HEK293 (cell line): Measurements from ENCODE around the gene ZNF616.

Source experiments
- GLIS1 ChIP-seq: fragments of 450-650 bp; formaldehyde crosslinking; IDR thresholded peaks from 2 replicates; pipeline ENCODE4 v1.5.1; 2016; ENCODE audit warnings: missing biosample characterization, missing genetic modification characterization
- KLF16 ChIP-seq: fragments of 450-650 bp; formaldehyde crosslinking; IDR thresholded peaks from 2 replicates; pipeline ENCODE4 v1.5.1; 2017; ENCODE audit warnings: missing biosample characterization, missing genetic modification characterization
- OSR2 ChIP-seq: fragments of 450-650 bp; formaldehyde crosslinking; IDR thresholded peaks from 2 replicates; pipeline ENCODE4 v1.5.1; 2016; ENCODE audit warnings: missing biosample characterization, missing genetic modification characterization
- SALL2 ChIP-seq: fragments of 450-650 bp; formaldehyde crosslinking; IDR thresholded peaks from 2 replicates; pipeline ENCODE4 v1.5.0; 2017; ENCODE audit warnings: missing biosample characterization, mild to moderate bottlenecking, missing genetic modification characterization, borderline replicate concordance
- SP3 ChIP-seq: fragments of 450-650 bp; formaldehyde crosslinking; IDR thresholded peaks from 2 replicates; pipeline ENCODE4 v1.5.1; 2016; ENCODE audit warnings: missing biosample characterization, missing genetic modification characterization
- TRIM28 ChIP-seq: IDR thresholded peaks from 2 replicates; pipeline ENCODE4 v1.6.1; 2011; ENCODE audit warnings: low read length, control low read depth, borderline replicate concordance
- ZFP37 ChIP-seq: fragments of 450-650 bp; formaldehyde crosslinking; IDR thresholded peaks from 2 replicates; pipeline ENCODE4 v1.5.1; 2016; ENCODE audit warnings: missing biosample characterization, missing genetic modification characterization
- ZNF174 ChIP-seq: fragments of 450-650 bp; formaldehyde crosslinking; IDR thresholded peaks from 2 replicates; pipeline ENCODE4 v1.5.0; 2017; ENCODE audit warnings: missing biosample characterization, mild to moderate bottlenecking, missing genetic modification characterization
- ZNF19 ChIP-seq: fragments of 450-650 bp; formaldehyde crosslinking; IDR thresholded peaks from 2 replicates; pipeline ENCODE4; 2016; ENCODE audit warnings: missing biosample characterization, missing genetic modification characterization, low read depth
- ZNF221 ChIP-seq: fragments of 450-650 bp; formaldehyde crosslinking; IDR thresholded peaks from 2 replicates; pipeline ENCODE4 v1.5.1; 2017; ENCODE audit warnings: missing biosample characterization, missing genetic modification characterization, borderline replicate concordance
- ZNF266 ChIP-seq: fragments of 450-650 bp; formaldehyde crosslinking; IDR thresholded peaks from 2 replicates; pipeline ENCODE4 v1.5.1; 2016; ENCODE audit warnings: missing biosample characterization, missing genetic modification characterization, low read depth
- ZNF302 ChIP-seq: fragments of 450-650 bp; formaldehyde crosslinking; IDR thresholded peaks from 2 replicates; pipeline ENCODE4 v1.5.1; 2016; ENCODE audit warnings: missing biosample characterization, missing genetic modification characterization, low read depth
- ZNF324 ChIP-seq: fragments of 450-650 bp; formaldehyde crosslinking; IDR thresholded peaks from 2 replicates; pipeline ENCODE4 v1.5.1; 2016; ENCODE audit warnings: missing biosample characterization, missing genetic modification characterization
- ZNF366 ChIP-seq: fragments of 450-650 bp; formaldehyde crosslinking; conservative IDR thresholded peaks from 2 replicates; pipeline ENCODE4 v1.5.1; 2016; ENCODE audit warnings: missing biosample characterization, missing genetic modification characterization
- ZNF529 ChIP-seq: fragments of 450-650 bp; formaldehyde crosslinking; IDR thresholded peaks from 2 replicates; pipeline ENCODE4 v1.5.1; 2017; ENCODE audit warnings: missing genetic modification characterization, missing biosample characterization; ENCODE audit not compliant: insufficient replicate concordance
- ZNF544 ChIP-seq: fragments of 450-650 bp; formaldehyde crosslinking; IDR thresholded peaks from 2 replicates; pipeline ENCODE4 v1.5.0; 2017; ENCODE audit warnings: missing biosample characterization, missing genetic modification characterization
- ZNF560 ChIP-seq: fragments of 450-650 bp; formaldehyde crosslinking; IDR thresholded peaks from 2 replicates; pipeline ENCODE4 v1.5.1; 2017; ENCODE audit warnings: missing biosample characterization, missing genetic modification characterization, borderline replicate concordance
- ZNF610 ChIP-seq: fragments of 450-650 bp; formaldehyde crosslinking; IDR thresholded peaks from 2 replicates; pipeline ENCODE4 v1.5.1; 2016; ENCODE audit warnings: missing biosample characterization, missing genetic modification characterization, borderline replicate concordance
- ZNF626 ChIP-seq: fragments of 450-650 bp; sonication (Bioruptor Pico); formaldehyde crosslinking; IDR thresholded peaks from 2 replicates; pipeline ENCODE4 v1.5.1; 2018; ENCODE audit warnings: missing biosample characterization, missing genetic modification characterization, inconsistent platforms
- ZNF654 ChIP-seq: fragments of 450-650 bp; formaldehyde crosslinking; IDR thresholded peaks from 2 replicates; pipeline ENCODE4 v1.5.1; 2016; ENCODE audit warnings: low read depth, missing biosample characterization, missing genetic modification characterization
- ZNF677 ChIP-seq: fragments of 450-650 bp; IDR thresholded peaks from 2 replicates; pipeline ENCODE4 v1.5.0; 2018; ENCODE audit warnings: missing biosample characterization, mild to moderate bottlenecking, missing genetic modification characterization, moderate library complexity
- ZNF747 ChIP-seq: fragments of 450-650 bp; formaldehyde crosslinking; IDR thresholded peaks from 2 replicates; pipeline ENCODE4 v1.5.1; 2016; ENCODE audit warnings: missing biosample characterization, missing genetic modification characterization
- ZXDB ChIP-seq: fragments of 450-650 bp; formaldehyde crosslinking; IDR thresholded peaks from 2 replicates; pipeline ENCODE4 v1.5.1; 2016; ENCODE audit warnings: missing biosample characterization, missing genetic modification characterization
- TF ChIP-seq, protein P1 (sequence below): fragments of 450-650 bp; formaldehyde crosslinking; IDR thresholded peaks from 2 replicates; pipeline ENCODE4 v1.5.1; 2017; ENCODE audit warnings: missing biosample characterization, missing genetic modification characterization
- TF ChIP-seq, protein P2 (sequence below): fragments of 450-650 bp; formaldehyde crosslinking; IDR thresholded peaks from 2 replicates; pipeline ENCODE4 v1.5.1; 2016; ENCODE audit warnings: missing biosample characterization, missing genetic modification characterization, borderline replicate concordance
- TF ChIP-seq, protein P3 (sequence below): fragments of 450-650 bp; formaldehyde crosslinking; IDR thresholded peaks from 2 replicates; pipeline ENCODE4 v1.5.1; 2016; ENCODE audit warnings: missing biosample characterization, missing genetic modification characterization
- TF ChIP-seq, protein P4 (sequence below): fragments of 450-650 bp; formaldehyde crosslinking; optimal IDR thresholded peaks from 2 replicates; pipeline ENCODE3; 2016; ENCODE audit warnings: missing biosample characterization, mild to moderate bottlenecking, missing genetic modification characterization
- TF ChIP-seq, protein P5 (sequence below): fragments of 450-650 bp; formaldehyde crosslinking; IDR thresholded peaks from 2 replicates; pipeline ENCODE4 v1.5.1; 2016; ENCODE audit warnings: missing biosample characterization, missing genetic modification characterization
- TF ChIP-seq, protein P6 (sequence below): fragments of 450-650 bp; formaldehyde crosslinking; IDR thresholded peaks from 2 replicates; pipeline ENCODE4 v1.5.1; 2016; ENCODE audit warnings: missing biosample characterization, missing genetic modification characterization

ZNF616 gene

DNA sequence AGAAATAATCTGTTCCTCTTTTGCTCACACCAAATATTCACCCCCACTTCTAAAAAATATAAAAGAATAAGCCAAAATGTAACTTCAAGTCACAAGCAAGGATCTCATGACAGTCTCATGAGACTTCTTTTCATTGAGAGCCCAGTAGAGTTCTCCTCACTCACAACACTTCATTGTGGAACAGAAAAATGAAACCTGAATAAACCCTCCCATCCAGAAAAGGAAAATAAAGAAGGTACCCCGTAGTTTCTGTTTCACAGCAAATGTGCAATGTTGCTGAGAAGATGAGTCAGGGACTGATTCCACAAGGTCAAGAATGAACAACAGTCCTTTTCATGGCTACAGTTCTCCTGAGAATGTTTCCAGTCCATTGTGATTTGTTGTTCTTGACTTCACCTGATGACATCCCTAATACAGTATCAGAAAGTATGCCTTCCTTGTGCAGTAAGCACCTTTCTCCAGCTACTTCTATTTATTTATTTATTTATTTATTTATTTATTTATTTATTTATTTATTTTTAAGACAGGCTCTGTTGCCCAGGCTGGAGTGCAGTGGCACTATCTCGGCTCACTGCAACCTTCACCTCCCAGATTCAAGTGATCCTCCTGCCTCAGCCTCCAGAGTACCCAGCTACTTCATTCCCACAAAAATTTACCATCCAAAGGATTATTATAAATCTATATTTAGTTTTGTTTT, 37.7 kb downstream of the ZNF616 start (continued):
- TF ChIP-seq, protein P1, sequence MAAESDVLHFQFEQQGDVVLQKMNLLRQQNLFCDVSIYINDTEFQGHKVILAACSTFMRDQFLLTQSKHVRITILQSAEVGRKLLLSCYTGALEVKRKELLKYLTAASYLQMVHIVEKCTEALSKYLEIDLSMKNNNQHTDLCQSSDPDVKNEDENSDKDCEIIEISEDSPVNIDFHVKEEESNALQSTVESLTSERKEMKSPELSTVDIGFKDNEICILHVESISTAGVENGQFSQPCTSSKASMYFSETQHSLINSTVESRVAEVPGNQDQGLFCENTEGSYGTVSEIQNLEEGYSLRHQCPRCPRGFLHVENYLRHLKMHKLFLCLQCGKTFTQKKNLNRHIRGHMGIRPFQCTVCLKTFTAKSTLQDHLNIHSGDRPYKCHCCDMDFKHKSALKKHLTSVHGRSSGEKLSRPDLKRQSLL (tag by site-specific recombination) = no peak
- TF ChIP-seq ZNF610 (no peak), ZFP37 (peak; percentile 48; the same call in 1 of the 2 replicates), ZXDB (tag by site-specific recombination) (0 out of 2 replicates have a peak, but pooled peaks have one; percentile 22), SP3 (peak; percentile 32; the same call in 1 of the 2 replicates), ZNF747 (tag by site-specific recombination) (no peak), ZNF266 (tag by site-specific recombination) (peak; percentile 58; the same call in 1 of the 2 replicates), SALL2 (tag by site-specific recombination) (no peak), ZNF324 (tag by site-specific recombination) (no peak), GLIS1 (tag by site-specific recombination) (no peak), ZNF544 (no peak), ZNF626 (tag by site-specific recombination) (no peak), KLF16 (no peak), ZNF529 (no peak), ZNF221 (no peak), OSR2 (tag by site-specific recombination) (no peak), ZNF174 (tag by site-specific recombination) (no peak), ZNF677 (tag by site-specific recombination) (no peak), TRIM28 (no peak), ZNF302 (tag by site-specific recombination) (no peak), ZNF654 (tag by site-specific recombination) (peak; percentile 21; the same call in 1 of the 2 replicates), ZNF560 (no peak), ZNF366 (no peak), ZNF19 (tag by site-specific recombination) (no peak)
- TF ChIP-seq, protein P2, sequence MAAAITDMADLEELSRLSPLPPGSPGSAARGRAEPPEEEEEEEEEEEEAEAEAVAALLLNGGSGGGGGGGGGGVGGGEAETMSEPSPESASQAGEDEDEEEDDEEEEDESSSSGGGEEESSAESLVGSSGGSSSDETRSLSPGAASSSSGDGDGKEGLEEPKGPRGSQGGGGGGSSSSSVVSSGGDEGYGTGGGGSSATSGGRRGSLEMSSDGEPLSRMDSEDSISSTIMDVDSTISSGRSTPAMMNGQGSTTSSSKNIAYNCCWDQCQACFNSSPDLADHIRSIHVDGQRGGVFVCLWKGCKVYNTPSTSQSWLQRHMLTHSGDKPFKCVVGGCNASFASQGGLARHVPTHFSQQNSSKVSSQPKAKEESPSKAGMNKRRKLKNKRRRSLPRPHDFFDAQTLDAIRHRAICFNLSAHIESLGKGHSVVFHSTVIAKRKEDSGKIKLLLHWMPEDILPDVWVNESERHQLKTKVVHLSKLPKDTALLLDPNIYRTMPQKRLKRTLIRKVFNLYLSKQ (tag by site-specific recombination) = no peak
- TF ChIP-seq, protein P3, sequence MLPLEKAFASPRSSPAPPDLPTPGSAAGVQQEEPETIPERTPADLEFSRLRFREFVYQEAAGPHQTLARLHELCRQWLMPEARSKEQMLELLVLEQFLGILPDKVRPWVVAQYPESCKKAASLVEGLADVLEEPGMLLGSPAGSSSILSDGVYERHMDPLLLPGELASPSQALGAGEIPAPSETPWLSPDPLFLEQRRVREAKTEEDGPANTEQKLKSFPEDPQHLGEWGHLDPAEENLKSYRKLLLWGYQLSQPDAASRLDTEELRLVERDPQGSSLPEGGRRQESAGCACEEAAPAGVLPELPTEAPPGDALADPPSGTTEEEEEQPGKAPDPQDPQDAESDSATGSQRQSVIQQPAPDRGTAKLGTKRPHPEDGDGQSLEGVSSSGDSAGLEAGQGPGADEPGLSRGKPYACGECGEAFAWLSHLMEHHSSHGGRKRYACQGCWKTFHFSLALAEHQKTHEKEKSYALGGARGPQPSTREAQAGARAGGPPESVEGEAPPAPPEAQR (tag by site-specific recombination) = no peak
- TF ChIP-seq, protein P4, sequence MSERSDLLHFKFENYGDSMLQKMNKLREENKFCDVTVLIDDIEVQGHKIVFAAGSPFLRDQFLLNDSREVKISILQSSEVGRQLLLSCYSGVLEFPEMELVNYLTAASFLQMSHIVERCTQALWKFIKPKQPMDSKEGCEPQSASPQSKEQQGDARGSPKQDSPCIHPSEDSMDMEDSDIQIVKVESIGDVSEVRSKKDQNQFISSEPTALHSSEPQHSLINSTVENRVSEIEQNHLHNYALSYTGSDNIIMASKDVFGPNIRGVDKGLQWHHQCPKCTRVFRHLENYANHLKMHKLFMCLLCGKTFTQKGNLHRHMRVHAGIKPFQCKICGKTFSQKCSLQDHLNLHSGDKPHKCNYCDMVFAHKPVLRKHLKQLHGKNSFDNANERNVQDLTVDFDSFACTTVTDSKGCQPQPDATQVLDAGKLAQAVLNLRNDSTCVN (tag by site-specific recombination) = no peak
- TF ChIP-seq, protein P5, sequence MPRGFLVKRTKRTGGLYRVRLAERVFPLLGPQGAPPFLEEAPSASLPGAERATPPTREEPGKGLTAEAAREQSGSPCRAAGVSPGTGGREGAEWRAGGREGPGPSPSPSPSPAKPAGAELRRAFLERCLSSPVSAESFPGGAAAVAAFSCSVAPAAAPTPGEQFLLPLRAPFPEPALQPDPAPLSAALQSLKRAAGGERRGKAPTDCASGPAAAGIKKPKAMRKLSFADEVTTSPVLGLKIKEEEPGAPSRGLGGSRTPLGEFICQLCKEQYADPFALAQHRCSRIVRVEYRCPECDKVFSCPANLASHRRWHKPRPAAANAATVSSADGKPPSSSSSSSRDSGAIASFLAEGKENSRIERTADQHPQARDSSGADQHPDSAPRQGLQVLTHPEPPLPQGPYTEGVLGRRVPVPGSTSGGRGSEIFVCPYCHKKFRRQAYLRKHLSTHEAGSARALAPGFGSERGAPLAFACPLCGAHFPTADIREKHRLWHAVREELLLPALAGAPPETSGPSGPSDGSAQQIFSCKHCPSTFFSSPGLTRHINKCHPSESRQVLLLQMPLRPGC (tag by site-specific recombination) = no peak
- TF ChIP-seq, protein P6, sequence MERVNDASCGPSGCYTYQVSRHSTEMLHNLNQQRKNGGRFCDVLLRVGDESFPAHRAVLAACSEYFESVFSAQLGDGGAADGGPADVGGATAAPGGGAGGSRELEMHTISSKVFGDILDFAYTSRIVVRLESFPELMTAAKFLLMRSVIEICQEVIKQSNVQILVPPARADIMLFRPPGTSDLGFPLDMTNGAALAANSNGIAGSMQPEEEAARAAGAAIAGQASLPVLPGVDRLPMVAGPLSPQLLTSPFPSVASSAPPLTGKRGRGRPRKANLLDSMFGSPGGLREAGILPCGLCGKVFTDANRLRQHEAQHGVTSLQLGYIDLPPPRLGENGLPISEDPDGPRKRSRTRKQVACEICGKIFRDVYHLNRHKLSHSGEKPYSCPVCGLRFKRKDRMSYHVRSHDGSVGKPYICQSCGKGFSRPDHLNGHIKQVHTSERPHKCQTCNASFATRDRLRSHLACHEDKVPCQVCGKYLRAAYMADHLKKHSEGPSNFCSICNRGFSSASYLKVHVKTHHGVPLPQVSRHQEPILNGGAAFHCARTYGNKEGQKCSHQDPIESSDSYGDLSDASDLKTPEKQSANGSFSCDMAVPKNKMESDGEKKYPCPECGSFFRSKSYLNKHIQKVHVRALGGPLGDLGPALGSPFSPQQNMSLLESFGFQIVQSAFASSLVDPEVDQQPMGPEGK (tag by site-specific recombination) = no peak
